HAP-1 (cell line): ENCODE data around the gene ZNF669.

Experiments used
- DNase-seq, 2 experiments: peaks; one replicate each; pipeline ENCODE4 v3.0.0-alpha.2; 2016 to 2020; ENCODE audit warnings: low spot score in 2 of 2
- H3K27me3 ChIP-seq: fragments of 250-450 bp; sonication (Bioruptor Pico); 2 replicates; pipeline ENCODE4 v1.5.1; 2020; ENCODE audit warnings: low read depth, mild to moderate bottlenecking, moderate library complexity
- H3K36me3 ChIP-seq: fragments of 250-450 bp; sonication (Bioruptor Pico); replicated peaks from 2 replicates; pipeline ENCODE4 v1.5.1; 2020; ENCODE audit warnings: mild to moderate bottlenecking
- H3K4me1 ChIP-seq: fragments of 250-450 bp; sonication (Bioruptor Pico); 2 replicates; pipeline ENCODE4 v1.5.1; 2020; ENCODE audit warnings: mild to moderate bottlenecking
- H3K4me3 ChIP-seq: fragments of 250-450 bp; sonication (Bioruptor Pico); 2 replicates; pipeline ENCODE4 v1.5.1; 2020; ENCODE audit warnings: mild to moderate bottlenecking, moderate library complexity
- H3K9me3 ChIP-seq: fragments of 250-450 bp; sonication (Bioruptor Pico); 2 replicates; pipeline ENCODE4 v1.5.1; 2020; ENCODE audit warnings: mild to moderate bottlenecking, moderate library complexity
- in situ Hi-C: fragments of 300-500 bp; cut with MboI; formaldehyde crosslinking; loops from 3 replicates; pipeline ENCODE4 v1.14.3; 2020; ENCODE audit warnings: low sequenced_read_pairs, inconsistent platforms, mixed read lengths

ZNF669 gene

DNA sequence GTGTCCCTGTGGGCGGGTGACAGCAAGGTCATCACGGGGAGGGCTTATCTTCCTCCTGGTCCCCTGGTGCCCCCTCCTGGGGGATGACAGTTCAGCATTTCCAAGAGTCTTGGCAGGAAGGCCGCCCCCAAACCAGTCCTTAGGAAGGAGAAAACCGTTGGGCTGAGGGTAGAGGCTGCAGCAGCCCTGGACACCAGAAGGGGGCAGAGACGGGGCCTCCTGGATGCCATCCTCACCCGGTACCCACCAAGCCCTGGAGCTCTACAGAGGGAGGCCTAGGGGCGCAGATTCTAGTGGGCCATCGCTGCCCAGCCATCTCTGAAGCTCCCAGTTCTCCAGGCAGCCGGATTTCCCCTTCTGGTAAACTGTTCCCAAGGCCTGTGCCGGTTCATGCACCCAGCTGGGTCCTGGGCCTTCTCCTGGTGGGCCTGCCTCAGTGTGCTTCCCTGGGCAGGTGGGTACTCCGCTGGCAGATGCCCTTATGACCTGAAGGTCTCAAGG, 14.8 kb upstream of the ZNF669 start:
- DNase-seq, result peak; percentile 22 to 78
- no peaks in the 10 kb centered on the region for H3K36me3 ChIP-seq
- H3K4me1 ChIP-seq, result no peaks in the 10 kb centered on the region
- H3K9me3 ChIP-seq, result no peaks in the 10 kb centered on the region
- in situ Hi-C loops, result no loop called here
- H3K4me3 ChIP-seq, result no peak overlapping the region
- no peaks in the 10 kb centered on the region for H3K27me3 ChIP-seq

DNA sequence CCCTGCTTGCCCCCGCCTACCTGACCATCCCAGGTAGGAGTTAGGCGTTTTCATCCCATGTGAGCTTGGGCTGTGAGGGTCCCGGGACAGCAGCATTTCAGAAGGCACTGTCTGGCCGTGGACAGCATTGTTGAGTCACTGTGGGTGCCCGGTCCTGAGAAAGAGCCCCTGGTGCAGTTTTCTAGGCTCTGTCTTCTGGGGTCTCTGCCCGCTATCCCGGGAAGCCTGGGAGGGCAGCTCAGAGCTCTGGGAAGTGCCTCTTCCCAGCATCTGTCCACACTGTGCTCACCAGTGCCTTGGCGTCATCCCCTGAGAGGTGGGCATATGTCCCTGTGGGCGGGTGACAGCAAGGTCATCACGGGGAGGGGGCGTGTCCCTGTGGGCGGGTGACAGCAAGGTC, 11.4 kb upstream of the ZNF669 start:
- DNase-seq, result no peak
- H3K27me3 ChIP-seq, result no peaks in the 10 kb centered on the region
- in situ Hi-C loops, result no loop called here
- 0 out of 2 replicates have a peak, but pooled peaks cover 2% of the 10 kb centered on the region for H3K9me3 ChIP-seq
- H3K4me3 ChIP-seq, result no peak overlapping the region
- H3K4me1 ChIP-seq, result no peaks in the 10 kb centered on the region
- no peaks in the 10 kb centered on the region for H3K36me3 ChIP-seq

DNA sequence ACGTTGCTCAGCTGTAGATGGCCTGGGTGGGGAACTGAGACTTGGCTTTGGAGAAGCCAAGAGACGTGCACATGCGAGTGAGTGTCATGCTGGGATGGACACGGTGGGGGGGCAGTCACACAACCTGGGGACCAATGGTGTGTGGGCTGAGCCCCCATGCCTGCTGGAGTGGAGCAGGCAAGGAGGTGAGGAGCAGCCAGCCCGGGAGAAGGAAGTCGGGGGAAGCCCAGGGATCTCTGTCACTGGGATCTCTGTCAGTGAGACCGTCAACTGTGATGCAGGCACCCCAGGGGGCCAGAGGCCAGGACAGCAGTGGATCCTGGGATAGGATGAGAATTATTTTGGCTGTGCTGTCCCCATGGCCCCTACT, 11.0 kb upstream of the ZNF669 start:
- DNase-seq, result no peak
- no peak overlapping the region for H3K4me3 ChIP-seq
- no peaks in the 10 kb centered on the region for H3K36me3 ChIP-seq
- no peaks in the 10 kb centered on the region for H3K4me1 ChIP-seq
- no peaks in the 10 kb centered on the region for H3K27me3 ChIP-seq
- 0 out of 2 replicates have a peak, but pooled peaks cover 2% of the 10 kb centered on the region for H3K9me3 ChIP-seq
- in situ Hi-C loops, result no loop called here

DNA sequence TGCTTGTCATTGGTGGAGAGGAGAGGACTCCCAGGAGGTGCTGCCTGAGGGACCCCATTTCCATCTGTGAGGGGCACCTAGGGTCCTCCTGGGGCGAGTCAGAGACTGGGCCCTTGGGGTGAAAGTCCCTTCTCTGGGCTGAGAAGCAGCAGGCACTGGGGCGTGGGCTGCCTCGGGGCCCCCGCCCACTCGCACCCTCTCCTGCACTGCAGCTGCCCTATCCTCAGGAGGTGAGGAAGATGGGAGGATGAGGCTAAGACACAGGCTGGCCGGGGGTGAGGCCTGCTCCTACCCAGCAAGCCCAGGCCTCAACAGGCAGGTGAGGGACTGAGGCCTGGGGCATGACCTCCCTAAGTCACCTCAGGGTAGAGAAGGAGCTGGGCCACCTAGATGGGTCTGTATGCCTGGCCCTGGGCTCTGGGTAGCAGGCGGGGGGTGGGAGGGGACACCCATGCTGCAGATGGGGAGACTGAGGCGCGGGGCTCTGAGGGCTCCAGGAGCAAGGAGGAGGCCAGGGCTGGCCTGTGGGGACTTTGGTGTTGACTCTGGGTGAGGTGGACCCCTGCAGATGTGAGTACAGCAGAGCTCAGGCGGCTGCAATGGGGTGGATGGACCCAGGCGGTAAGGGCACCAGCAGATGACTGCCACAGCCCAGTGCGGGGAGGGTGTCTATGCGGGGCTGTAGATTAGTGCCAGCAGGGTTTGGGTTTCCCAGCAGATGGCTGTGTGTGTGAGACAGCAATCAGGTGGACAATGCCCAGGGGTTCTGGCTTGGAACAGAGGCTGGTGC, 10.4 kb upstream of the ZNF669 start:
- in situ Hi-C loops, result no loop called here

DNA sequence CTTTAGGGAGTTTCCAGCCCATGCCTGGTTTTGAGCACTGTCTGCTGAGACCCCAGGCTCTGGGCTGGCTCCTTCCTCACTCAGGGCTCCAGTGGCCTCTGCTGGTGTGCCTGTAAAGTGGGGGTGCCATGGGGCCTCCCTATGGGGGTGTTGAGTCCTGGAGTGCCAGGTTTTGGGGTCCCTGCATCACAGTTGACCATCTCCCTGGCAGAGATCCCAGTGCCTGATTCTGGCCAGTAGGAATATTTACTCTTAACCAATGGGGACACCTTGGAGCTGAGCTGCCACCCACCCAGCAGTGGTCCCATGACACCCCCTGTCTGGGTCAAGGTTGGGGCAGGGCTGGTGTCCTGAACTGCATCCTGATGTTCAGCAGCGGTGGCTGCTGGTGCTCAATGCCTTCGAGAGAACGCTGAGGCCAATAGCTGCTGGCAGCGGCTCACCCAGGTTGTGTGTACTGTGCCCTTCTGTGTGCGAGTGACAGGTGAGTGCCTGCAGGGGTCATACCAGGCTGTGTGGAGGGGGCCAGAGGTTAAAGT, 9.6 kb upstream of the ZNF669 start:
- Histone ChIP-seq H3K4me1 (no peaks in the 10 kb centered on the region), H3K27me3 (no peaks in the 10 kb centered on the region), H3K4me3 (no peak overlapping the region), H3K36me3 (no peaks in the 10 kb centered on the region), H3K9me3 (0 out of 2 replicates have a peak, but pooled peaks cover 2% of the 10 kb centered on the region)
- no peak for DNase-seq
- in situ Hi-C loops, result no loop called here

More for the DNA sequence above, 10.4 kb upstream of the ZNF669 start:
- no peaks in the 10 kb centered on the region for H3K4me1 ChIP-seq
- H3K4me3 ChIP-seq, result no peak overlapping the region
- H3K9me3 ChIP-seq, result 0 out of 2 replicates have a peak, but pooled peaks cover 2% of the 10 kb centered on the region
- H3K27me3 ChIP-seq, result no peaks in the 10 kb centered on the region
- H3K36me3 ChIP-seq, result no peaks in the 10 kb centered on the region
- DNase-seq, result no peak

DNA sequence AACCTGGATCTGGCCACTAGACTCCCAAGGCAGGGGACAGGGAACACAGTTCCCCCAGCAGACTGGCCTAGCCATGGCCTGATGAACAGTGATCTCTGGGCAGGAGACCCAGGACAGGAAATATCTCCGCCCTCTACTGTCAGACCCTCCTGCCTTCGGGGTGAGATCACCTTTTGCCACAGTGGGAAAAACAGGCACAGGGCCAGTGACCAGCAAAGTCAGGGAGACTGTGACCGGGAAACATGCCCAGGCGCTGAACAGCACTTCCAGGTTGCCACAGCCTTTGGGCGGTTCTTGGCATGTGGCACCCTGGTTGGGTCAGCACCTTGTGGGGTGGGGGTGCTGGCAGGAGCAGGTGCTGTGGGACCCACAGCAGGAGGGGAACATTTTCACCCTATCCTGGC, 8.9 kb upstream of the ZNF669 start:
- in situ Hi-C loops, result no loop called here
- no peaks in the 10 kb centered on the region for H3K36me3 ChIP-seq
- H3K4me1 ChIP-seq, result no peaks in the 10 kb centered on the region
- no peak overlapping the region for H3K4me3 ChIP-seq
- 0 out of 2 replicates have a peak, but pooled peaks cover 2% of the 10 kb centered on the region for H3K9me3 ChIP-seq
- no peak for DNase-seq
- no peaks in the 10 kb centered on the region for H3K27me3 ChIP-seq

DNA sequence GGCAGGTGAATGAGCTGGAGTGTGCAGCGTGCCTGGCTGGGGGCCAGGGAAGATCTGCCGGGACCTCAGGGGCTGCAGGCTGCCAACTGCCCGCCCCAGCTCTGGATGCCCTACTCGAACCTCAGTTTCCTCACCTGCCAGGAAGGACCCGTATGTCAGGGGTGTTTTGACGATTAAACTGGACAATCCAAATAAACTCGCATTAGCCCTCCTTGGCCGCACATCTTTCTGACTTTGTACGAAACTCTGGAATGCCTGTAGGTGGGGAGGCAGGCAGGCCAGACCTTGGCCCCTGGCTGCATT, 8.3 kb upstream of the ZNF669 start:
- Histone ChIP-seq H3K9me3 (0 out of 2 replicates have a peak, but pooled peaks cover 2% of the 10 kb centered on the region), H3K4me1 (no peaks in the 10 kb centered on the region), H3K36me3 (no peaks in the 10 kb centered on the region), H3K4me3 (no peak overlapping the region), H3K27me3 (no peaks in the 10 kb centered on the region)
- in situ Hi-C loops, result no loop called here
- no peak for DNase-seq

DNA sequence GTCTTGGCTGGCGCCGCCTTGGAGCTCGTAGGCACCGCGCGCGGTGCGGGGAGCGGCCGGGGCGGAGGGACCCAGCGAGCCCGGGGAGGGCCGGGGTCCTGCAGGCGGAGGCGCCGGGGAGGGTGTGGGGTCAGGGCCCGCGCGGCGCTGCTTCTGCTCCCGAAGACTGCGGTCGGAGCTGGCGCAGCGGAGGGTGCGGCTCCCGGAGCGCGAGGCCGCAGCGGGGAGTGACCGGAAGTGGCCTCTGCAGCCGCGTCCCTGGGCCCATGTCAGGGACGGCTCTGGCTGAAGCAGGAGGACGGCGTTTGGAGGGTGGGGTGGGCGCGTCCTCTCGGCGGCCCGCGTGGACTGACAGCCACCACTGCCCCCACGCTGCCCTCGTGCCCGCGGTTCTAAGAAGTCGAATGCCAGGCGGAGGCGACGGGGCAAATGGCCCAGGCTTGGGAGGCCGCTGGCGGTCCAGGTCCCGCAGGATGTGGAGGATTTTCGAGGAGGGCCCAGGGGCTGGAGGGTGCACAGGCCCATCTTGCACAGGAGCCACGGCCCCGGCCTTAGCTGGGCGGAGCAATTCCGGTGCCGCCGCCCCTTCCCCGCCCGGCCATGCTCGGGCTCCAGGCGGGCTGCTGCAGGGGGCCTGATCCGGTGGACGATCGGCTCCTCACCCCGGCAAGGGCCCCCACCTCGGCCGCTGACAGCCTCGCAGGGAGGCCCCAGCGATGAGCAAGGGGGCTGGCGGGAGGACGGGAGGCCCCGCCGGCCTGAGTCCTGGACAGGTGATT, 7.7 kb upstream of the ZNF669 start:
- H3K4me3 ChIP-seq, result no peak overlapping the region
- no peak for DNase-seq
- in situ Hi-C loops, result no loop called here
- H3K36me3 ChIP-seq, result no peaks in the 10 kb centered on the region
- no peaks in the 10 kb centered on the region for H3K27me3 ChIP-seq
- H3K9me3 ChIP-seq, result 0 out of 2 replicates have a peak, but pooled peaks cover 2% of the 10 kb centered on the region
- no peaks in the 10 kb centered on the region for H3K4me1 ChIP-seq

DNA sequence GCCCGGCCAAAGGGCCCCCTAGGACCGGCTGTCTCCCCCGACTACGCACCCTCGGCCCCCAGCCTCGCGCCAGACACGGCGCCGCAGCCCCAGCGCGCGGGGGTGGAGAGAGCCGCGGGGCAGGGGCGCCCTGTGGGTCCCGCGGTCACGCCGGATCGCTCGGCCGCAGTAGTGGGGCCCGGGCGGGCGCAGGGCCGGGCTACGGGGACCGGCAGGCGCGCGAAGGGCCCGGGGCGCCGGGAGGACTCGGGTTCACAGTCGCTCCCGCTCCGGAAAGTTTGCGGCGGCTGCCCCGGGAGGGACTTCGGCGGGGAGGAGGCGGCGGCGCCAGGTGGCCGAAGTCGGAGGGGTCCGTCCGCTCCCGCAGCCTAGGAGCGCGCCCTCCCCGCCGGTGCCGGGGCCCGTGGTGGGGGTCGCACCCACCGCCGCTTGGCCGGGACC, 7.1 kb upstream of the ZNF669 start:
- in situ Hi-C loops, result no loop called here
- no peak for DNase-seq
- Histone ChIP-seq H3K36me3 (no peaks in the 10 kb centered on the region), H3K4me3 (no peak overlapping the region), H3K9me3 (0 out of 2 replicates have a peak, but pooled peaks cover 2% of the 10 kb centered on the region), H3K27me3 (no peaks in the 10 kb centered on the region), H3K4me1 (no peaks in the 10 kb centered on the region)

DNA sequence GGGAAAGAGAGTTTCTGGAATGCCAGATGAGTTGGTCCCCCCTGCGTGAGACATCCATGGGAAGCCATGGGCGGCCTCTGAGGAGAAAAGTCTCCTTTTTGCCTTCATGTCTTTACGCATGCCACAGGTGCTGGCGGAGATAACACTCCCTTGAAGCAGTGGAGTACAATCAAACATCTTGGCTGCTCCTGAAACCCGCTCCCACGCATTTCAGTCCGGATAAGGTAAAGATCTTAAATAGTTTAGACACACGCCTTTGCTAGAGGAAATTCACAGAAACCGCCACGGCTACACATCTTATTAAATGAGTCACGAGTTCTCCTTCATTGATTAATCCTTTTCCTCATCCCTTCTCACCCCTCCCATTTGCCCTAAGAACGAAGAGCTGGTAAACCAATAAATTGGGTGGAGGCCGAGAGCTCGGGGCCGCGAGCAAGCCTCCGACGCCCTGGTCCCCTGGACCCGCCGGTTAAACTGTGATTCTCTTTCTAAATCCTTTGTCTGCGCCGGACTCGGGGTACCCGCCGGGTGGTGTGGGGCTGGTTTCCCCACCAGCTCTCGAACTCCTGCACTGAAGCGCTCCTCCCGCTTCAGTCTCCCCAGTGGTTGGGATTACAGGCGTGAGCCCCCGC, 6.6 kb upstream of the ZNF669 start:
- Histone ChIP-seq H3K4me1 (no peaks in the 10 kb centered on the region), H3K9me3 (0 out of 2 replicates have a peak, but pooled peaks cover 2% of the 10 kb centered on the region), H3K4me3 (no peak overlapping the region), H3K36me3 (no peaks in the 10 kb centered on the region), H3K27me3 (no peaks in the 10 kb centered on the region)
- DNase-seq, result no peak
- in situ Hi-C loops, result no loop called here

DNA sequence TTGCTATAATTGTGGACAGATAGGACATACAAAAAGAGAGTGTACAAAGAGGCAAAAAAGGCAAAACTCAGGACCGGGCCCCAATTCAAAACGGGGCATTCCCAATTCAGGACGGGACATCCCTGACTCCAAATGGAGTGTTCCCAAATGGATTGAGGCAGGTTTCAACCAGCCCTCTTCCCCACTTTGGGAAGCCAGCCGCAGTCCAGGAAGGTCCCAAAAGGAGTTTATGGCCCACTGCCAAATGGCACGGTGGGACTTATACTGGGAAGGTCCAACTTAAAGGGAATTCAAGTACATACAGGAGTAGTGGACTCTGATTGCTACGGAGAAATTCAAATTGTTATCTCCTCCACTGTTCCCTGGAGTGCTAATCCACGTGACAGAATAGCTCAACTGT, 3.5 kb upstream of the ZNF669 start:
- H3K4me3 ChIP-seq, result no peak overlapping the region
- in situ Hi-C loops, result no loop called here
- H3K9me3 ChIP-seq, result peaks cover 12% of the 10 kb centered on the region
- no peaks in the 10 kb centered on the region for H3K27me3 ChIP-seq
- no peak for DNase-seq
- H3K36me3 ChIP-seq, result no peaks in the 10 kb centered on the region
- H3K4me1 ChIP-seq, result peaks cover 4% of the 10 kb centered on the region; the same call in 1 of the 2 replicates

DNA sequence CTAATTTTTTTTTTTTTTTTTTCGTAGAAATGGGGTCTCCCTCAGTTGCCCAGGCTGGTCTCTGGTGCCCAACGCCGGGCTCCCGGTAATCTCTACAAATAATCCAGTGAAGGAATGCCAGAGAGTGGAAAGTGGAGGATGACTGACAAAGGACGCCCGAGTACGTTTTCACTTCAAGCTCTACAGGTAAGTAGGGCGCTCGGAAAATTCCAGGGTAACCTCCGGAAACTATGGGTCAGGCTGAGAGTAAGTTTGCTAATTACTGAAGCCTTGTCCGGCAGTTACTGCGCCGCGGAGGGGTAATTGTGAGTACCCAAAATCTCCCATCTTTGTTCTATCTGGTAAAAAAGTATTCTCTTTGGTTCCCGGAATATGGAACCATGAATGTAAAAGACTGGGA, 1.8 kb upstream of the ZNF669 start:
- Histone ChIP-seq H3K27me3 (no peaks in the 10 kb centered on the region), H3K4me1 (peaks cover 4% of the 10 kb centered on the region; the same call in 1 of the 2 replicates), H3K36me3 (peaks cover 14% of the 10 kb centered on the region), H3K4me3 (no peak overlapping the region), H3K9me3 (peaks cover 21% of the 10 kb centered on the region)
- in situ Hi-C loops, result no loop called here
- no peak for DNase-seq

DNA sequence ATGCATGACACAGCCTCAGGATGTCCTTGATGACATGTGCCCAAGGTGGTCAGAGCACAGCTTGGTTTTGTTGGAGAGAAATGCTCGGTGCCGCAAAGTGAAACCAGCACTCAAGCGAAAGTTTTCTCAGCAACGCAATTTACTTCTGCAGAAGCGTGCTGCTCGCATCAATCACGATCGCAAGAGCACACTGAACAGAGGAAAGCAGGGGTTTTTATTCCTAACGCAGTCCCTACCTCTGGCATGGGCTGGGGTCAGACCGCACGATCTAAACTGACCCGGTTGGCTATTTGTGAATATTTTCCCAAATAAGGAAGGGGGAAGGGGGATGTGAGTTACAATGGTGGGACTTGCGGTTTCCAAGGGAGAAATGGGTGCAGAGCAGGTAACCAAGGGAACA, 809 bp upstream of the ZNF669 start:
- Histone ChIP-seq H3K36me3 (peaks cover 24% of the 10 kb centered on the region), H3K9me3 (peaks cover 29% of the 10 kb centered on the region), H3K27me3 (no peaks in the 10 kb centered on the region), H3K4me3 (no peak overlapping the region), H3K4me1 (peaks cover 4% of the 10 kb centered on the region; the same call in 1 of the 2 replicates)
- no peak for DNase-seq
- in situ Hi-C loops, result no loop called here
